ENCODE results near the gene MAP2K6. TPM values are rescaled to one million over a fixed set of nuclear protein-coding genes. Genes with fewer than 3 reads are reported as not detected.

MAP2K6 gene
- polyA plus RNA-seq, 6 donors from 2014 or later, result 5.1 to 16.2 (median 5.3) TPM

DNA sequence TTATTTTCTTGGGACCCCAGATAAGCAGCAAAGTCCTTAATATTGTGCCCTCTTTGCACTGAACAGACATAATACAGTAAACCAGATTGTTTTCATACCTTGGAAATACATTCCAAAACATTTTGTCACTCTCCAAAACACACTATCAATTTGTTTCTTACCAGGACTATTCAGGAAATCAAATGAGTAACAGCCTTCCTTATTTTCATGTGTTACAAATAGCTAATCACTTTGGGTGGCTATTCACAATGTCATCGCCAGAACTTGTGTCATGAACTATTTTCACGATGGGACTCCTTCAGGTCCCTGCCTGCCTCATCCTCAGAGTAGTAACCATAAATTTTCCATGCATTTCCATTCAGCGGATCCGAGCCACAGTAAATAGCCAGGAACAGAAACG lies 104.5 kb downstream of the MAP2K6 start:
- no peaks in the 10 kb centered on the region for H3K9me3 Mint-ChIP-seq
- H3K27me3 Mint-ChIP-seq, result peaks cover 23 to 40% (median 33%) of the 10 kb centered on the region in 3 donors
- H3K36me3 Mint-ChIP-seq, result peaks cover 17 to 32% of the 10 kb centered on the region in 2 donors
- H3K4me1 Mint-ChIP-seq, result peaks cover 25 to 62% (median 38%) of the 10 kb centered on the region in 3 donors
- no peak overlapping the region for H3K4me3 Mint-ChIP-seq
- ATAC-seq (ENCODE audit: low read depth in 2 of 2) (no peak), DNase-seq (no peak)
- H3K27ac Mint-ChIP-seq, result peak overlapping the region in 1 of 6 donors; percentile 49

DNA sequence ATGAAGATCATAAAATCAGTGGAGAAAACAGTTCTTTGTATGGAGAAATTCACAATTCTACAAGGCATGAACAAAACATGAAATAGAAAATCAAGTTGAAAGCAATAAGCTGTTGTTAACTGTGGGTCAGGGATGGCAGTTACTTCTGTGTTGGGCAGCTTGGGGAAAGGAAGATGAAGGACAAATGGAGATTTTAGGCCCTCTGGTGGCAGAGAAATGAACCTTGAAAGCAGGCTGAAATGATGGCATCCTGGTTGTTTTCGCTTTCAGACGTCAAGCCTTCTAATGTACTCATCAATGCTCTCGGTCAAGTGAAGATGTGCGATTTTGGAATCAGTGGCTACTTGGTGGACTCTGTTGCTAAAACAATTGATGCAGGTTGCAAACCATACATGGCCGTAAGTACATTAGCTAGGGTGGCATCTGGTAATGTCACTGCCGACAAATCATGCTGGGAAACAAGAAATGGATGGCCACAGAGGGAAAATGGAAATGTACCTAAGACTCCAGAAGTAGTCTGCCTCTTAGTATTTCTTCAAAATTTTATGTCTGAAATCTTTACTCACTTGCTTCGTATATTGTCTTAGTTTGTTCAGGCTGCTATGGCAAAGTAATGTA lies 108.9 kb downstream of the MAP2K6 start:
- peaks cover 15 to 29% (median 22%) of the 10 kb centered on the region in 3 donors for H3K27me3 Mint-ChIP-seq
- DNase-seq (peak; percentile 15), ATAC-seq (ENCODE audit: low read depth in 2 of 2) (peak; percentile 35 to 54)
- peaks cover 29 to 44% of the 10 kb centered on the region in 2 donors for H3K36me3 Mint-ChIP-seq
- H3K9me3 Mint-ChIP-seq, result peaks cover 0 to 4% (median 0%) of the 10 kb centered on the region in 7 donors
- peaks cover 6 to 26% (median 6%) of the 10 kb centered on the region in 3 donors for H3K4me1 Mint-ChIP-seq
- H3K27ac Mint-ChIP-seq, result peak overlapping the region in 1 of 6 donors; percentile 49
- no peak overlapping the region for H3K4me3 Mint-ChIP-seq

DNA sequence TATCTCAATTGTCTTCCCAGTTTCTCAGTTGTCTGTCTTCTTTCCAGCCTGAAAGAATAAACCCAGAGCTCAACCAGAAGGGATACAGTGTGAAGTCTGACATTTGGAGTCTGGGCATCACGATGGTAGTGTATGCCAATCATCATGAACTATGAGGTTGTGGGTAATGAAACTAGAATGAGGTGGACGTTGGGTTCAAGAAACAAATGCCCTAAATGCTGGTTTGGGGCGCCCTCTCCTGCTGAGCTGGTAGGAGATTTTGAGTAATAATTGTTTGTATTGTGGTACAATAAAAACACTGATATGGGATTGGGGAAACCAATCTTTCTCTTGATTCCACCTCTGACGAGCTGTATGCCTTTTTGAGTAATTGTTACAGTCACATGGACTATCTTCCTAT lies 110.4 kb downstream of the MAP2K6 start:
- H3K27ac Mint-ChIP-seq, result no peak overlapping the region
- H3K36me3 Mint-ChIP-seq, result peaks cover 29 to 33% of the 10 kb centered on the region in 2 donors
- H3K9me3 Mint-ChIP-seq, result peaks cover 0 to 4% (median 0%) of the 10 kb centered on the region in 7 donors
- DNase-seq (no peak), ATAC-seq (ENCODE audit: low read depth in 2 of 2) (no peak)
- no peak overlapping the region for H3K4me3 Mint-ChIP-seq
- peaks cover 4 to 19% (median 16%) of the 10 kb centered on the region in 3 donors for H3K27me3 Mint-ChIP-seq
- H3K4me1 Mint-ChIP-seq, result peaks cover 6 to 20% (median 6%) of the 10 kb centered on the region in 3 donors

DNA sequence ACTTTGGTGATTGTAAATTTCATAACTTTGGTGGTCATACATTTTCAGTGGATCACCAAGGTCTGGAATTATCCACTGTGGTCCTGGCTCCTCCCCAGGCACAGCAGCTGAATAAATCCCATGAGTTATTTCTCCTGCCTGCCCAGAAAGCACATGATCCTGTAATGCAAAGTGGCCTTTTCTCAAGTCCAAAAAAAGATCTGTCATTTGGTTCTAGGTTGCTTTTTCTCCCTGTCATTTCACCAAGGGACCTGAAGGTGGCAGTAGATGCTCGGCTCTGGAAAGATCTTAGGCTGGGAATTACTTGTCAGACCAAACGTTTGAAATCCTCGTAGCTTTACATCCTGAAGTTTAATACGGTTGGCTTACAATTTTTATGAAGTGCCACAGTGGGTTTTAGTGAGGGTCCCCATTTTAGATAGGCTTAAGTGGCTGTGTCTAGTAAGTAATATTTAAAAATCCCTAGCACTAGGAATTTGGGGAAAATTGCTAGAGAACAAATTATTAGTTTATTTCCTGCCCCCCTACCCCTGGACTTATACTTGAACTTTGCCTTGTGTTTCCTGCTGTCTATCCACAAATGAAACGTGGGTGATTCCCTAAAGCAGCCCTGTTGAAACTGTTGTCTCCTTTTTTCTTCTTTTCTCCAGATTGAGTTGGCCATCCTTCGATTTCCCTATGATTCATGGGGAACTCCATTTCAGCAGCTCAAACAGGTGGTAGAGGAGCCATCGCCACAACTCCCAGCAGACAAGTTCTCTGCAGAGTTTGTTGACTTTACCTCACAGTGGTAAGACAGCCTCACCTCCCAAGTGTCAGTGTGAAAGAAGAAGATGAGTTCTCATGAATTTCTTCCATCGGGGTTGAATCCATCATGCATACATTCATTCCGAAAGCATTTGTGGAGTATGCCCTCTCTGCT lies 111.7 kb downstream of the MAP2K6 start:
- Mint-ChIP-seq H3K27me3 (peaks cover 0 to 8% (median 8%) of the 10 kb centered on the region in 3 donors), H3K4me3 (no peak overlapping the region), H3K4me1 (peaks cover 6 to 20% (median 6%) of the 10 kb centered on the region in 3 donors), H3K36me3 (peaks cover 21 to 29% of the 10 kb centered on the region in 2 donors), H3K27ac (no peak overlapping the region), H3K9me3 (peaks cover 0 to 4% (median 0%) of the 10 kb centered on the region in 7 donors)
- DNase-seq (peak; percentile 9), ATAC-seq (ENCODE audit: low read depth in 2 of 2) (no peak)

DNA sequence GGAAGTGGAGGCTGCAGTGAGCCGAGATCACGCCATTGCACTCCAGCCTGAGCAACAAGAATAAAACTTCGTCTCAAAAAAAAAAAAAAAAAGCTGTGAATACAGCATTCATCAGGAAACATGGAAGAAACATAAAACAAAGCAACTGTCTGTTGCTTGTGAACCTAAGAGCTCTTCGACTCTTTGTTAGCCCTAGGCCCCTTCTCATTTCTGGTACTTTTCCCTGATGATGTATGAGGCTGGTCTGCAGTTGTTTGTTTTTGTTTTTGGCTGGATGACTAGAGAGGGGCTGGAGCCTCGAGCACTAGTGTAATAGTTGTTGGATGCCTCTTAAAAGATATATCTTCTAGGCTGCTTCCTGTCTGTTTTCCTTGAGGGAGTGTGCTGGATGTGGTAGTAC lies 113.5 kb downstream of the MAP2K6 start:
- no peak overlapping the region for H3K27ac Mint-ChIP-seq
- DNase-seq, result no peak
- peaks cover 0 to 4% (median 0%) of the 10 kb centered on the region in 7 donors for H3K9me3 Mint-ChIP-seq
- H3K36me3 Mint-ChIP-seq, result peaks cover 28 to 31% of the 10 kb centered on the region in 2 donors
- ATAC-seq (ENCODE audit: low read depth in 2 of 2), result no peak
- H3K27me3 Mint-ChIP-seq, result peaks cover 0 to 4% (median 0%) of the 10 kb centered on the region in 3 donors
- peaks cover 4 to 9% (median 4%) of the 10 kb centered on the region in 3 donors for H3K4me1 Mint-ChIP-seq
- no peak overlapping the region for H3K4me3 Mint-ChIP-seq

DNA sequence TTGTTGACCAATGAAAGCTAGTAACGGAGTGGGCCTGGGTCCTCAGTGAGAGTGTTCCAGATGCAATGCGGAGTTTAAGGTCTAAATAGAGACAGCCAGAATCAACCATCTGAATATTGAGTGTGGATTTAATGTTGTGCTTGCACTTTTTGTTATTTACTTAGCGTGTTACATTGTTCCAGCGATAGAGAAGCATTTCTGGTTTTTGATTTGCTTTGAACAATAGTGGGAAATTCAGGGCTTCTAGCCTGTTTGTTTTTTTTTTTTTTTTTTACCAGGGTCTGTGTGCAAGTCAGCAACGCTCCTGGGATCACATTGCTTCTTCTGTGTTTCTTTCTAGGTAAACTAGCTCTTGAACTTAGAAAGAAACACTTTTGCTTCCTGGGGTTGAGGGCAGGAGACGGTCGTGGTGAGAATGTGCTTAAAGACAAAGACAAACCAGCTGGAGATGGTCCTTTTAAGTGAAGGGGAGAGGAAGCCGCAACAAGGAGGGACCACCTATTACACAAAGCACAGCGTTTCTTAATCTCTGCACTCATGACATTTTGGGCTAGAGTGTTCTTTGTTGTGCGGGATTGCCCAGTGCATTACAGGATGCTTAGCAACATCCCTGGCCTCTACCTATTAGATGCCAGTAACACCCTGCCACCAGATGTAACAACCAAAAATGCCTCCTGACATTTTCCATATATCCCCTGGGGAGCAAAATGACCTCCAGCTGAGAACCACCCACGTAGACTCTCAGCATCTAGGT lies 119.2 kb downstream of the MAP2K6 start:
- ATAC-seq (ENCODE audit: low read depth in 2 of 2), result no peak
- Mint-ChIP-seq H3K4me1 (no peaks in the 10 kb centered on the region), H3K27me3 (no peaks in the 10 kb centered on the region), H3K4me3 (no peak overlapping the region), H3K36me3 (peaks cover 25 to 40% of the 10 kb centered on the region in 2 donors), H3K9me3 (no peaks in the 10 kb centered on the region), H3K27ac (no peak overlapping the region)
- DNase-seq, result no peak

DNA sequence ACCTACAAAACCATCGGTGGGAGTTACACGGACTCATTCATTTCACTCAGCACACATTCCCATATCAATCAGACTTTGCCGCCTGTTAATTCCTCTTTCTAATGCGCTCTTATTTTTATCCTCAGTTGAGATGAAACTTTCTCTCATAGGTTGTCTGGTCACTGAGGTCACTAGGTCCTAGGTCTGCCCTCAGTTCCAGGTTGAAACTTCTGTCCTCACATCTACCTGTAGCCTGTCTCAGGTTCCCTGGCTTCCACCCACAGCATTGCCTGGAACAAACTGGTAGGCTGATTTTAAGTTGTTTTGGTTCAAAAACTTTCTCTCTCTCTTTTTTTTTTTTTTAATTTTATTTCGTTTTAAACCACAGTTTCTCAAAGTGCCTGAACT lies 119.7 kb downstream of the MAP2K6 start:
- H3K9me3 Mint-ChIP-seq, result no peaks in the 10 kb centered on the region
- no peak overlapping the region for H3K4me3 Mint-ChIP-seq
- peaks cover 25 to 40% of the 10 kb centered on the region in 2 donors for H3K36me3 Mint-ChIP-seq
- DNase-seq (no peak), ATAC-seq (ENCODE audit: low read depth in 2 of 2) (no peak)
- H3K27me3 Mint-ChIP-seq, result no peaks in the 10 kb centered on the region
- peak overlapping the region in 1 of 6 donors; percentile 92 for H3K27ac Mint-ChIP-seq
- no peaks in the 10 kb centered on the region for H3K4me1 Mint-ChIP-seq

DNA sequence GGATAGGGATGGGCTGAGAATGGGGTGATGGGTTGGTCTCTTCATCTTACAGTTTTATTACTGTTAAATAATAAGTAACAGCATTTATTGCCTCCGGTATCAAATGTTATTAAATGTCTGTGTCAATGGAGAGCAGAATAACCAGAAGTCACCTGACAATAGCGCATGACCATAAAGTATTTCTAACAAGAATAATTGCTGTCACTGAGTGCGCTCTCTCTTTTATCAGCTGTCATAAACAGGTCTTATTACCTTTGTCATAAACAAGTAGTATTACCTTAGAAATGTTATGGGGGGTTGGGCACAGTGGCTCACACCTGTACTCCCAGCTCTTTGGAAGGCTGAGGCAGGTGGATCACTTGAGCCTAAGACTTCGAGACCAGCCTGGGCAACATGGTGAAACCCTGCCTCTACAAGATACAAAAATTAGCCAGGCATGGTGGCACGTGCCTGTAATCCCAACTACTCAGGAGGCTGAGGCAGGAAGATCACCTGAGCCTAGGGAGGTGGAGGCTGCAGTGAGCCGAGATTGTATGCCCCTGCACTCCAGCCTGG lies 120.6 kb downstream of the MAP2K6 start:
- Mint-ChIP-seq H3K27me3 (no peaks in the 10 kb centered on the region), H3K9me3 (no peaks in the 10 kb centered on the region), H3K4me3 (no peak overlapping the region), H3K27ac (peak overlapping the region in 1 of 6 donors; percentile 34), H3K36me3 (peaks cover 25 to 40% of the 10 kb centered on the region in 2 donors), H3K4me1 (no peaks in the 10 kb centered on the region)
- ATAC-seq (ENCODE audit: low read depth in 2 of 2) (no peak), DNase-seq (no peak)

DNA sequence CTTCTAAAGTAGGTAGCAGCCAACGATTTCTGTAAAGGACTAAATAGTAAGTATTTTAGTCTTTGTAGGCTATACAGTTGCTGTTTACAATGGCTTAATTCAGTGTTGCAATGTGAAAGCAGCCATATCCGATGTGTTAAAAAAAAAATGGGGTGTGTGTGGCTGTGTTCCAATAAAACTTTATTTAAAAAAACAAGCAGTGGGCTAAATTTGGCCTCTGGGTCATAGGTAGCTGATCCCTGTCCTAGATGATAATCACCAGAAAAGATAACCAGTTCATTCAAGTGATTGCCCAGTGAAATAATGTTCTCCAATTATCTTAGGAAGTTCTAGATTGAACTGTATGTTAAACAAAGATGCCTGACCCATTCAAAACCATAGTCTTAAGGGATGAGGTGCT lies 124.3 kb downstream of the MAP2K6 start:
- no peaks in the 10 kb centered on the region for H3K4me1 Mint-ChIP-seq
- no peak overlapping the region for H3K27ac Mint-ChIP-seq
- DNase-seq (no peak), ATAC-seq (ENCODE audit: low read depth in 2 of 2) (no peak)
- peaks cover 22 to 36% of the 10 kb centered on the region in 2 donors for H3K36me3 Mint-ChIP-seq
- H3K27me3 Mint-ChIP-seq, result no peaks in the 10 kb centered on the region
- H3K9me3 Mint-ChIP-seq, result no peaks in the 10 kb centered on the region
- H3K4me3 Mint-ChIP-seq, result no peak overlapping the region

DNA sequence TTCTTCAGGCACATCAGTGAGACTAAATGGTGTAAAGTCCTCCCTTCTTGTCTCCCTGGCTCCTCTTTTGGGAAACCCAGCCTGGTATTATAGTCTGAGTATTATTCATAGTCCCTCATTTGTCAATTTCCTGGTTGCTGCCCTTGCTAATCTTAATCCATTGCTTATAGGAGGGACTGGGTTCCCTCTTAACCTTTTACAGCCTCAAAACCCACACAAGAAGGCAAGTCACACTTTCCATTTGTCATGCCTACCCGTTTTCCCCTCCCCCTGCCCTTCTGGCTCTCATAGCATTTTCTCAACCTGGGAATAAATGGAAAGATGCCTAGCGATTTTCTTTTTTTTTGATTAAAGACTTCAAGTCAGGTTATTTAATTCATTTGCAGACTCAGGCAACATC lies 124.8 kb downstream of the MAP2K6 start:
- no peak overlapping the region for H3K4me3 Mint-ChIP-seq
- H3K36me3 Mint-ChIP-seq, result peaks cover 17 to 33% of the 10 kb centered on the region in 2 donors
- DNase-seq (no peak), ATAC-seq (ENCODE audit: low read depth in 2 of 2) (no peak)
- no peak overlapping the region for H3K27ac Mint-ChIP-seq
- H3K27me3 Mint-ChIP-seq, result no peaks in the 10 kb centered on the region
- no peaks in the 10 kb centered on the region for H3K4me1 Mint-ChIP-seq
- no peaks in the 10 kb centered on the region for H3K9me3 Mint-ChIP-seq

DNA sequence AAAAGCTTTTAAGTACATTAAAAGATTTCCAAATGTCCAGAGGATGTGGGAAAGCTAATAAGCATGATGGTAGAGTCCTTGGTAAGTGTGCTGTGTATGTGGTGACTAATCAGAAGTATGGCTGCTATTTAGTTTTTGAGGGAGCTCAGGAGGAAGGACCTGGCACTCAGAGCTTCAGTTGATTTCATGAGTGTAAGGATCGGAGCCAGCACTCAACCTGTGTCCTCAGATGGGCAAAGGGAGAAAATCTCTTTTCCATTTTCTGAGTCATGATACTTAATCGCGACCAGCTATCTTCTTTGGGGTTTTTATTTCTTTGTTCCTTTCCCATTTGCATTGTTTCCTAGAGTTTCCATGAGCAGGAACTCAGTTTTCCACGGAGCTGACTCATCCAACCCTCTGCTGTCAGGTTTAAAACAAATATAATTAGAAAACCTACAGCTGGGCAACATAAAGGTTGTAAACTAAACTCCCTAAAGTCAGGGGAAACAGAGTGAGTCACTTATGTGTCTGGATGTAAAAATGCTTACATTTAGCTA lies 125.4 kb downstream of the MAP2K6 start:
- H3K27ac Mint-ChIP-seq, result peak overlapping the region in 1 of 6 donors; percentile 74
- no peak for ATAC-seq (ENCODE audit: low read depth in 2 of 2)
- H3K36me3 Mint-ChIP-seq, result peaks cover 11 to 27% of the 10 kb centered on the region in 2 donors

DNA sequence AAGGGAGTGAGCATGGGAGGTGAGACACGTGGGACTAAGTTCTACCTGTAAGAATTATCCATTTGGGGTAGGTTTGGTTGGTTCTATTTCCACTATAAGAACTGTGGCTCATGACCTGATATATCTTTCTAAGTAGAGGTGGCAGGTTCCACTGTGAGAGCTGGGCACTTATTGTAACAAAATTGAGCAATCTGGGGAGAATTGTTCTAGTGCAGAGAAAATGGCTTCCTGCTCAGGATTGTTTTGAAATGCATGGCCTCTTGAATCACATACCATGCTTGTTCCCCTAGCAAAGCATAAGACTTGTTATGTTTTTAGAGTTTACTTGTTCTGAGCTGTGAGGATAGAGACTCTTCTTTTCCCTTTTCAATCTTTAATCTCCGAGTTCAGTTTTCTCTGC lies 125.9 kb downstream of the MAP2K6 start:
- no peak overlapping the region for H3K27ac Mint-ChIP-seq
- no peaks in the 10 kb centered on the region for H3K9me3 Mint-ChIP-seq
- peaks cover 8 to 25% of the 10 kb centered on the region in 2 donors for H3K36me3 Mint-ChIP-seq
- no peaks in the 10 kb centered on the region for H3K4me1 Mint-ChIP-seq
- no peaks in the 10 kb centered on the region for H3K27me3 Mint-ChIP-seq
- no peak overlapping the region for H3K4me3 Mint-ChIP-seq
- ATAC-seq (ENCODE audit: low read depth in 2 of 2), result no peak
- DNase-seq, result no peak

More for the DNA sequence above, 125.4 kb downstream of the MAP2K6 start:
- Mint-ChIP-seq H3K4me1 (no peaks in the 10 kb centered on the region), H3K27me3 (no peaks in the 10 kb centered on the region), H3K4me3 (no peak overlapping the region), H3K9me3 (no peaks in the 10 kb centered on the region)
- DNase-seq, result no peak

DNA sequence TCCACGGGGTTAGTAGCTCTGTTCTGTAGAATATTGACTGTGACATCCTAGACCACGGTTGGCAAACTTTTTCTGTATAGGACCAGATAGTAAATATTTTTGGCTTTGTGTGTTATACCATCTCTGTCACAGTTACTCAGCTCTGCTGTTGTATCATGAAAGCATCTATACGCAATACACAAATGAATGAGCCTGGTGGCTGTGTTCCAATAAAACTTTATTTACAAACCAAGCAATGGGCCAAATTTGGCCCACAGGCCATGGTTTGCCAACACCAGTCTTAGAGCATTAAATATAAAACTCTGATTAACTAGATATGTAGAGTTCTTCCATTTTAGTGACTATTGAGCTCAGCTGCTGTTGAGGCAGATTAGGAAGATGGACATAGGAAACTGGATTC lies 132.7 kb downstream of the MAP2K6 start:
- Mint-ChIP-seq H3K27ac (no peak overlapping the region), H3K27me3 (no peaks in the 10 kb centered on the region), H3K9me3 (no peaks in the 10 kb centered on the region), H3K4me1 (no peaks in the 10 kb centered on the region), H3K36me3 (peaks cover 8 to 9% of the 10 kb centered on the region in 2 donors), H3K4me3 (no peak overlapping the region)
- no peak for ATAC-seq (ENCODE audit: low read depth in 2 of 2)
- no peak for DNase-seq

All from naive B cell (primary cell).